UCSD-AML1 (cell line): ENCODE data around the gene PDCD1.
A peak's percentile ranks its signal among the peaks of the same experiment; 100 is the strongest.

Experiments
- DNase-seq: peaks from one replicate; lab custom pipeline; 2025; ENCODE audit not compliant: unreplicated experiment; lab: John Stamatoyannopoulos, UW

Gene PDCD1

DNA sequence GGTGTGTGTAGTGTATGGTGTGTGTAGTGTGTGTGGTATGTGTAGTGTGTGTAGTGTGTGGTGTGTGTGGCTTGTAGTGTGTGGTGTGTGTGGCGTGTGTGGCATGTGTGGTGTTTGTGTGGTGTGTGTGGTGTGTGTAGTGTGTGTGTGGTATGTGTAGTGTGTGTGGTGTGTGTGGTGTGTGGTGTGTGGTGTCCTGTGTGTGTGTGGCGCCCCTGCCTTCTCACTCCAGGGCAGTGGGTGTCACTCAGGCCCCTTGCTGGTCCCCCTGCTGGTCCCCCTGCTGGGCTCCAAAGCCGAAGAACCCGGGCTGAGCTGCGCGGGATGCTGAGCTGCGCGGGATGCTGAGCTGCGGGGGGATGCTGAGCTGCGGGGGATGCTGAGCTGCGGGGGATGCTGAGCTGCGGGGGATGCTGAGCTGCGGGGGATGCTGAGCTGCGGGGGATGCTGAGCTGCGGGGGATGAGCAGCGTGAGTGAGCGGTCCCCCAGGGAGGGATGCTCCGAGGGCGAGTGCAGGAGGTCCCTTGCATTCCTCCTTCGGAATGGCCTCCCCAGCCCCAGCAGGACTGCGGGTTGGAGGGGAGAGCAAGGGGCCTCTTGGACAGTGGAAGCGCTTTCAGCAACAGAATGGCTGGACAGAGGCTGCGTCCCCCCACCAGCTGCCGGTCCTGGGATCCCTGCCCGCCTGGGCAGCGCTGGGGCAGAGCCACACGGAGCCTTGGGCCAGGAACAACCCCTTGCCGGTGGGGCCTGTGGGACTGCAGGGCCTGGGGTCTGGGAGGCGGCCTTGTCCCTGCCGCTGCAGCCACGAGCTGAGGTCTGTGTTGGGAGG is 7.5 kb upstream of the PDCD1 start:
- no peak for DNase-seq

GRCh38 chr2:241865416-241865956 is 6.8 kb upstream of the PDCD1 start:
- DNase-seq = no peak

DNA sequence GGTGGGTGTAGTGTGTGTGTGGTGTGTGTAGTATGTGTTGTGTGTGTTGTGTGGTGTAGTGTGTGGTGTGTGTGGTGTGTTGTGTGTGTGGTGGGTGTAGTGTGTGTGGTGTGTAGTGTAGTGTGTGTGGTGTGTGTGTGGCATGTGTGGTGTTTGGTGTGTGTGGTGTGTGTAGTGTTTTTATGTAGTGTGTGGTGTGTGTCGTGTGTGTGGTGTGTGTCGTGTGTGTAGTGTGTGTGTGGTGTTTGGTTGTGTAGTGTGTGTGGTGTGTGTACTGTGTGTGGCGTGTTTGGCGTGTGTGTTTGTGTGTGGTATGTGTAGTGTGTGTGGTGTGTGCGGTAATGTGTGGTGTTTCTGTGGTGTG is 6.1 kb upstream of the PDCD1 start:
- no peak for DNase-seq

DNA sequence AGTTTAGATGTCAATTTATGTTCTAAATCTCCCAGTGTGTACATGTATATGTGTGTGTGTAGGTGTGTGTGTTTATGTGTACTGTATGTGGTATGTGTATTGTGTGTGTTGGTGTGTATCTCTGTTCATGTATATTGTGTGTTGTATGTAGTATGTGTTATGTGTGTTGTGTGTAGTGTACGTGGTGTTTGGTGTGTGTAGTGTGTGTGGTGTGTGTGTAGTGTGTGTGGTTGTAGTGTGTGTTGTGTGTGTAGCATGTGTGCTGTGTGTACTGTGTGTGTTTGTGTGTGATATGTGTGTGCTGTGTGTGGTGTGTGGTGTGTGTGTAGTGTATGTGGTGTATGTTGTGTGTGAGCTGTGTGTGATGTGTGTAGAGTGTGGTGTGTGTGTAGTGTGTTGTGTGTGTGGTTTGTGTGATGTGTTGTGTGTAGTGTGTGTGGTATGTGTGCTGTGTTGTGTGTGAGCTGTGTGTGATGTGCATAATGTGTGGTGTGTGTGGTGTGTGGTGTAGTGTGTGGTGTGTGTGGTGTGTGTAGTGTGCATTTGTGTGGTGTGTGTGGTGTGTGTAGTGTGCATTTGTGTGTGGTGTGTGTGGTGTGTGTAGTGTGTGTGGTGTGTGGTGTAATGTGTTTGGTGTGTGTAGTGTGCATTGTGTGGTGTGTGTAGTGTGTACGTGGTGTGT is 5.6 kb upstream of the PDCD1 start:
- no peak for DNase-seq

DNA sequence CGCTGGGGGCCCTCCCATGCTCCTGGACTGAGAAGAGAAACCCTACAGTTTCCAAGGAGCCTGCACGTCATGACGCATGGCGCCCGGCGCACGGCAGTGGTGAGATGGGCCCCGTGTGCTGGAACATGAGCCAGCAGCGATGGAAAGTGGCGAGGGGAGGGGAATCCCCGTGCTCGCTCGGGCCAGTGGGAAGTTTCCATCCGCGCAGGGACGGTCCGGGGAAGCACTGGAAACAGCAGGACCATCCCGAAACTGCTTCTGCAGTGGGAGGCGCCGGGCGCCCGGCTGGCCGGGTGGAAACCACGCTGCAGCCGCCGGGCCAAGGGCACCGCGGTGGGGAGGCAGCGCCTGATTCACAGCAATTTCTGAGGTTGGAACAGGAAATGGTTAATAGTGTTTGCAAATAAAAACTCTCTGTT is 4.9 kb upstream of the PDCD1 start:
- peak; percentile 78 for DNase-seq

- no peak for DNase-seq
Observed at GRCh38 chr2:241862775-241863535, 4.3 kb upstream of the PDCD1 start.

GRCh38 chr2:241862093-241862492 is 3.4 kb upstream of the PDCD1 start:
- no peak for DNase-seq

GRCh38 chr2:241861264-241861663 is 2.6 kb upstream of the PDCD1 start:
- no peak for DNase-seq

DNA sequence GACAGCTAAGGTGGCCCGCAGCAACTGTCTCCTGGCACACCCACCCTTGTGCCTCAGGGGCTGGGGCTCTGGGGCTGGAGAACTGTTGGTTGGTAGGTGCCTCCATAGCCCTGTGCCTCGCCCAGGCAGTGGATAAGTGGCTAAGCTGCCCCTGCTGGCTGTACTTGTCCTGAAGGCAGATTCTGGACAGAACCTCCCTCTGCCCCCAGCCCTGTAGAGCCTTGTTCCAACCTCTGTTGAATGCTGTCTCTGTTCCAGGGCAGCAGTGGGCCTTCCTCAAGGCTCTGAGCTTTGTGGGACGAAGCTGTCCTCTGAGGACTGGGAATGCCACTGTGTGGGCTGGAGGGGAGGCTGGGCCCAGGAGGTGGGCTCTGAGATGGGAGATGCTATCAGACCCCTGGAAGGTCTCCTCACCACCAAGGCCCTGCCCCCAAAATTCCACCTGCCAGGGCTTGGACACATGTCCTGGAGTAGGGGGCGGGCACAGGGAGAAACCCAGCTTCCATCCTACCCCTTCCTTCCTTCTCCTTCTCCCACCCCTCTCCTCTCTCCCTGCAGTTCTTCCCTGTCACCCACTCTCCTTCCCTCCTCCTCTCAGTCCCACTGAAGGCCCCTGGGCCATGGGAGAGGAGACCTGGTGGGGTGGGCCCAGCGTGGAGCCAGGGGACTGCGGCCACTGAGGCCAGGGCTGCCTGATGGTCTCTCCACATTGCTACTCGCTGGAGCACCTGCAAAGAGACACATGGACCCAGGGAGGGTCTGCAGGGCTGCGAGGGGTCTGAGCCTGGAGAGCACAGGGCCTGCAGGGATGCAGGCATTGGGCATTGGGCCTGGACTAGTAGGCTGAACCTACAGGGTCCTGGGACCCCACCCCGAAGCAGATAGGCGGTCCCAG is 1.7 kb upstream of the PDCD1 start:
- DNase-seq = no peak

- no peak for DNase-seq
Observed at GRCh38 chr2:241859436-241860183, 916 bp upstream of the PDCD1 start.

DNA sequence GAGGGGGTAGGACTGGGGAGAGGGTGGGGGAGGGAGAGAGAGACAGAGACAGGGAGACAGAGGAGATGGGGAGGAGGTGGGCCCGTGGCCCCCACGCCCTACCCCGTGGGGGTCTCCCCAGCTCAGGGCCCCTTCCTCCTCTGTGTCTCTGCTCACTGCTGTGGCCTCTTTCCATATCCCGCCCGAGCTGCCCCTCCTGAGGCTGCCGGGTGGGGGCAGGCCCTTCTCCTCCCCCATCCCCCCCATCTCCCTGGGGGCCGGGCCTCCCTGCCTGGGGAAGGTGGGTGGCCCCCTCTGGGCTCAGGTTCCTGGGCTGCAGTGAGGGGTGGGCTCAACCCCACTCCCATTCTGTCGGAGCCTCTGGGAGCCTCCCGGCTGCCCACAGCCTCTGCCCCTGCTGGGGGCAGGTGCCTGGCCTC is 332 bp upstream of the PDCD1 start:
- DNase-seq = no peak

- no peak for DNase-seq
Observed at GRCh38 chr2:241857572-241858121, 1.0 kb downstream of the PDCD1 start.

DNA sequence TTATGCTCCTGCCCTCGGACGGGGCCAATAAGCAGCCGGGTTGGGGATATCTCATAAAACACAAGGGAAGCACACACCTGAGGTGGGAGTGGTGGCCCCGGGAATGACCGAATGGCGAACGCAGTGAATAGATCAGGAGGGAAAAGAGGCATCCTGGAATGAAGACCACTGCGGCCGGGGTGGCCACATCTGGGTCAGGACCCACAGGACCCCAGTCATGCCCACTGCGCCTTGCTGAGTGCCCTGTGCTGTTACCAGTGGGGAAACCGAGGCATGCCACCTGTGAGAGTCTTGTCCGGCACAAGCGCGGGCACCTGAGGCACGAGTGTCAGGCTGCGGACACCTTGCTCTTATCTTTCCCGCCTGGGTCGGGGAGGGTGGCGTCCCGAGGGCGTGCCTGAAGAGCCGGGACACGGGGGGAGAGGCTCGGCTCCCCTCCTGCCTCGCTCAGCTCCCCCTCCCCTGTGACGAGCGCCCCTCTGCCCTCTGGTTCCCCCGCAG is 1.6 kb downstream of the PDCD1 start:
- no peak for DNase-seq

DNA sequence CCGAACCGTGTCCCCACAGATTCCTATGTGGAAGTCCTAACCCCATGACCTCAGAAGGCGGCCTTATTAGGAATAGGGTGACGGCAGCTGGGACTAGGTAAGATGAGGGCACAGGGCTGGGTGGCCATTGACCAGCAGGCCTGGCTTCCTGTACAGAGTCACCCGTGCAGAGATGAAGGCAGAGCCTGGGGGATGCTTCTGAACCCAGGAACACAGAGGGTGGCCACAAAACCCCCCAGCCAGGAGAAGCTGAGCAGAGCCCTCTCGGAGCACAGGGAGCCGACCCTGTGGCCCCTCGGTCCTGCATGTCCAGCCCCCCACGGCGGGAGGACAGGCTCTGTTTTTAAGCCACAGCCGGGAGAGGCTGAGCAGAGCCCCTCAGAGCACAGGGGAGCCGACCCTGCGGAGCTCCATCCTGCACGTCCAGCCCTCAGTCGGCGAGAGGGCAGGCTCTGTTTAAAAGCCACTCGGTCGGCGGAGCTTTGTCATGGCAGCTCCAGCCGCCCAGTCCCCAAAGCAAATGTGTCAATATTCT is 2.7 kb downstream of the PDCD1 start:
- no peak for DNase-seq

- no peak for DNase-seq
Observed at GRCh38 chr2:241855245-241855887, 3.3 kb downstream of the PDCD1 start.

GRCh38 chr2:241854342-241855244 is 4.1 kb downstream of the PDCD1 start:
- DNase-seq = no peak

GRCh38 chr2:241853651-241854341 is 4.9 kb downstream of the PDCD1 start:
- no peak for DNase-seq
